ENCODE data around the gene ATF1.

The ATF1 gene

GRCh38 chr12:50763639-50764285 lies at the start of gene ATF1:
ATF1 (plus strand) TSS chr12:50764101; CDS start chr12:50780146, 16,045 bp downstream.
- DNase-seq, result peak; percentile 97

GRCh38 chr12:50715174-50715573 lies 48.7 kb upstream of the ATF1 start:
- no peak for DNase-seq

DNA sequence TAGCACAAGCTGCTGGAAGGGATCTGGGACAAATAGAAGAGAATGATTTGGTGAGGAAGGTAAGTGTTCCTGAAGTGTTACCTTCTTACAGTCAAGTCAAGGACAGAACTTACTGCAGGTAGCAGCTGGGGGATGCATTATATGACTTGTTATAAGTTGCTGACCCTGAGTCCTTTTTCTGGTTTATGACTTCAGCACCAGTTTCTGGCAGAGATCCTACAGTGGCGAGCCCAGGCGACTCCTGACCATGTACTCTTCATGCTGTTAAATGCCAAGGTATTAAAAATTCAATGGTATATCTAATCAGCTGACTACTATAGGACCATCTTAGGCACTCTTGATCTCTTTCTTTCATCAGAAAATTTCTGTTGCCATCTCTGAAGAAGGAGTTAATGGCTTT lies 45.1 kb upstream of the ATF1 start:
- no peak for DNase-seq

DNA sequence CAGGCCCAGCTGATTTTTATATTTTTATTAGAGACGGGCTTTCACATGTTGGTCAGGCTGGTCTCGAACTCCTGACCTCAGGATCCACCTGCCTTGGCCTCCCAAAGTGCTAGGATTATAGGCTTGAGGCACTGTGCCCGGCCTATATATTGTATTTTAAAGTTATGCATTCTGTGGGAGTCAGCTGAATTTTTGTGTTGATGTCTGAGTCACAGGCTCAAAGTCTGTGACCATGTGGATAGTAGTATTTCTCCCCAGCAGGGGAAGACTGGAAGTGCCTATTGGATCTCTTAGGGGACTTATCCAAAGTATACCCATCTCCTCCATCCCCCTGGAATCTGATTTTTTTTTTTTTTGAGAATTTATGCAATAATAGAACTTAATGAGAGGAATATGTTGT lies 43.8 kb upstream of the ATF1 start:
- DNase-seq, result no peak

DNA sequence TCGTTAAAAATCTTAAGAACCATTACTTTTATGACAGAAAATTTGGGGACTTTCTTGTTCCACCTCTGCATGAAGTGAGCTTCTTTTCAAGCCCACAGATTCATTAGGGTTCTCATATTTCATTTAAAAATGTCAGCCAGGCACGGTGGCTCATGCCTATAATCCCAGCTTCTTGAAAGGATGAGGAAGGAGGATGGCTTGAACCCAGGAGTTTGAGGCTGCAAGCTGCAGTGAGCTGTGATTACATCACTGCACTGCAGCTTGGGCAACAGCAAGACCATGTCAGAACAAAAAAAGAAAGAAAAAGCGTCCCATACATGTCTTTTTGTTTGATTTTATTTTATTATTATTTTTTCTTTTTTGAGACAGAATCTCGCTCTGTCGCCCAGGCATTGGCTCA lies 43.4 kb upstream of the ATF1 start:
- no peak for DNase-seq

- DNase-seq, result no peak
These were observed 40.0 kb upstream of the ATF1 start for GRCh38 chr12:50723865-50724264.

- DNase-seq, result no peak
These were observed 38.6 kb upstream of the ATF1 start for GRCh38 chr12:50725011-50725942.

- DNase-seq, result no peak
These were observed 36.4 kb upstream of the ATF1 start for GRCh38 chr12:50727466-50727865.

- no peak for DNase-seq
These were observed 35.5 kb upstream of the ATF1 start for GRCh38 chr12:50728417-50728816.

- no peak for DNase-seq
These were observed 35.1 kb upstream of the ATF1 start for GRCh38 chr12:50728841-50729240.

- DNase-seq, result no peak
These were observed 31.3 kb upstream of the ATF1 start for GRCh38 chr12:50732591-50732990.

- no peak for DNase-seq
These were observed 30.2 kb upstream of the ATF1 start for GRCh38 chr12:50733706-50734105.

- DNase-seq, result peak; percentile 80
These were observed 29.3 kb upstream of the ATF1 start for GRCh38 chr12:50734409-50735263.

DNA sequence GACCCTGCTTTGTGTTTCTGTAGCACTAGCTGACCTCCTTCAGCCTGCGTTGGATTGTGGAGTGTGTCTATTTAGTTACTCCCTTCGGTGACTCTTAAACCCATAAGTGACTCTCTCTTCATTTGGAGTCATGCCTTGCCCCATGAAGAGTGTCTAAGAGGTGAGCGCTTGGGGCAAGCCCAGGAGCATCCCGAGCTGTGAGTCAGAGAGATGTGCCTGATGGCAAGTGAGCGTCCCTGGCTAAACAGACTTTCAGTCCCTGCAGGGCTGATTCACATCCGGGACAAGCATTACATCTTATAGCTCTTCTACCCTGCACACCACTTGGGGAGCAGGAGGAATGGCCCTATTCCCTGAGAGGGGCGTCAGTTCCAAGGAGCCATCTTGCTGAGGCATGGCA lies 24.3 kb upstream of the ATF1 start:
- DNase-seq, result no peak

GRCh38 chr12:50740307-50740706 lies 23.6 kb upstream of the ATF1 start:
- no peak for DNase-seq

DNA sequence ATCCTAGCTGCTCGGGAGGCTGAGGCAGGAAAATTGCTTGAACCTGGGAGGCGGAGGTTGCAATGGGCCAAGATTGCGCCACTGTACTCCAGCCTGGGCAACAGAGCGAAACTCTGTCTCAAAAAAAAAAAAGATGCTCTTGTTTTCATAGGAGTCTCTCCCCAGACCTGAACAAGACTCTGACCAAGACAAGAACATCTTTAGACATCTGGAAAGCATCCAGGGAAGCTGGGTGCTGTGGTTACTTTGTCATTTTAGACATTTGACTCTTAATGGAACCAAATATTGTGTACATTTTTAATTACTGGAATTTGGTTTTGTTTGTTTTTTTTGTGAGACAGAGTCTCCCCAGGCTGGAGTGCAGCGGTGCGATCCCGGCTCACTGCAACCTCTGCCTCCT lies 21.1 kb upstream of the ATF1 start:
- DNase-seq, result no peak

- peak; percentile 36 for DNase-seq
These were observed 18.0 kb upstream of the ATF1 start for GRCh38 chr12:50745861-50746260.

DNA sequence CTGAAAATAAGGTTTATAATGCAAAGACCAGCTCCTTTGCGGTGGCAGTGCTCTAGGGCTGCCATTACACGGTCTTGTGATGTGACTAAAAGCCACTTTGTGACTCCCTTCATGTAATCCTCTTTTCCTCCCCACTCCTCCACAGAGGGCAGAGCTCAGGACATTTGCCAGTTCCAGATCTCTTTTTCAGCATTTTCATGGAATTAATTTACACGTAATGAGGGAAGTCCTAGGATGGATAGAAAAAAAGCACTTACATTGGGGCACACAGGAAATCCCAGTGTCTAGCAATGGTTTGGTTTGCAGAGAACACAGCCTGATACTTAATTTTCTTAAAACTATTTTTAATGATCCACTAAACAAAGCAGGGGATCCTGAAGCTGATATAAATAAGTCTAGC lies 17.5 kb upstream of the ATF1 start:
- DNase-seq, result no peak

- no peak for DNase-seq
These were observed 16.1 kb upstream of the ATF1 start for GRCh38 chr12:50747817-50748216.

DNA sequence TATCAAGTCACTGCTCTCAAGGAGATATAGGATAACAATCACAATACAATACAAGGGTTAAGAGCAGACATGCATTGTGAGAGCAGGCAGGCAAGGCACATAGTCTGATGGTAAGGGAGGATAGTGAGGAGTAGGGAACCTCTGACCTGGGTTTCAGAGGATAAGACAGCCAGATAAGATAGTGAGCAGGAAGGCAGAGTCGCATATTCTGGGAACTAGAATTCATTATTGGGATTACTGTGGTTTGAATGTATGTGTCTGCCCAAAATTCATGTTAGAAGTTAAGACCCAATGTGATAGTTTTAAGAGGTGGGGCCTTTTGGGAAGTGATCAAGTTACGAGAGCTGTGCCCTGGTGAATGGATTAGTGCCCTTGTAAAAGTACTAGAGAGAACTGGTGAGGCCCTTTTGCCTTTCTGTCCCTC lies 14.4 kb upstream of the ATF1 start:
- no peak for DNase-seq

GRCh38 chr12:50750366-50750765 lies 13.5 kb upstream of the ATF1 start:
- no peak for DNase-seq

DNA sequence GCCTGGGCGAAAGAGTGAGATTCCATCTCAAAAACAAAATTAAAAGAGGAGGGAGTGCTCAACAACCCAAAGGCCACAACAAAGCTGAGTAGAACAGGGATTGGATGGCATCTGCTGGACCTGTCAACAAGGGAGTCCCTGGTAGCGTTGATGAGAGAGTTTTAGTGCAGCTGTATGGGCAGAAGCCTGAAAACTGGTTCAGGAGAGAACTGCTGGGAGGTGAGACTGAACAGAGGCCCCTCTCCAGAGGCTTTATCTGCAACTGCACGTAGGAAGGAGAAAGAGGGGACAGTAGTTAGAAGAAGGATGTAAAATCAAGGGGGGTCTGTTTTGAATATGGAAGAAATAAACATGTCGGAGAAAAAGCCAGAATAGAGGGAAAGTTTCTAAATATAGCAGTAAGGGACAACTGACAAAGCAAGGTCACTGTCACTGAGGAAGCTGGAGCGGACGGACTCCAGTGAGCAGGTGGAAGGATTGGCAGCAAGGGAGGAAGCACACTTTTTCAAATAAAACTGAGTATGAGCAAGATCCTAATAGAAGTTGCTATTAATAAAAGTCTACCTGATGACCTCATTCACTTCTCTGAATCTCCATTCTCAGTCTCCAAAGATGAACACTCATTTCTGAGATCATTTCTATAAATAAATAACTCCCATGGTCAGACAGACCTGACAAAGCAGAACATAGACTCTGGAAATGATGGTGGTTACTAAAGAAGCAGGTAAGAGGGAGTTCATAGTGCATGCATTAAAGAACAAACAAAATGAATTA lies 11.8 kb upstream of the ATF1 start:
- no peak for DNase-seq

All from hematopoietic multipotent progenitor cell treated with erythropoietin and hydrocortisone succinate and interleukin-3 and kit ligand, for 4 days (in vitro differentiated cells).